Loucy (cell line): ENCODE measurements around the gene ENOX1.
A peak's percentile ranks its signal among the peaks of the same experiment; 100 is the strongest.

Experiments
- H2AFZ ChIP-seq: fragments of 200-600 bp; sonication (generic); 2 replicates; pipeline ENCODE4 v1.6.0; 2016; ENCODE audit warnings: antibody characterized with exemption, mild to moderate bottlenecking, low read length, moderate library complexity
- H3F3A ChIP-seq: fragments of 200-600 bp; 2 replicates; pipeline ENCODE4 v1.6.0; 2016; ENCODE audit warnings: antibody characterized with exemption, low read depth, mild to moderate bottlenecking
- H3K27me3 ChIP-seq: fragments of 200-600 bp; sonication (generic); 2 replicates; pipeline ENCODE4 v1.6.1; 2014; ENCODE audit warnings: low read length, mild to moderate bottlenecking; ENCODE audit not compliant: insufficient read depth, poor library complexity, severe bottlenecking
- H3K36me3 ChIP-seq: fragments of 200-600 bp; sonication (generic); 2 replicates; pipeline ENCODE4 v1.6.1; 2016; ENCODE audit warnings: low read length; ENCODE audit not compliant: insufficient read depth
- H3K4me1 ChIP-seq: fragments of 200-600 bp; sonication (generic); 2 replicates; pipeline ENCODE4 v1.5.1; 2014; ENCODE audit warnings: low read length, mild to moderate bottlenecking; ENCODE audit not compliant: insufficient read depth, poor library complexity, severe bottlenecking
- H3K4me2 ChIP-seq: fragments of 200-600 bp; sonication (generic); 2 replicates; pipeline ENCODE4 v1.6.0; 2014; ENCODE audit warnings: antibody characterized with exemption, low read length, low read depth, mild to moderate bottlenecking; ENCODE audit not compliant: poor library complexity, severe bottlenecking
- H3K4me3 ChIP-seq: fragments of 200-600 bp; sonication (generic); 2 replicates; pipeline ENCODE4 v1.5.1; 2014; ENCODE audit warnings: low read length, mild to moderate bottlenecking, mixed read lengths; ENCODE audit not compliant: poor library complexity, severe bottlenecking
- H3K79me2 ChIP-seq: fragments of 200-600 bp; sonication (generic); 2 replicates; pipeline ENCODE4 v1.6.1; 2014; ENCODE audit warnings: low read length; ENCODE audit not compliant: insufficient read depth
- H3K9ac ChIP-seq: fragments of 200-600 bp; sonication (generic); 2 replicates; pipeline ENCODE4 v1.6.0; 2014; ENCODE audit warnings: mild to moderate bottlenecking, low read depth, low read length, moderate library complexity; ENCODE audit not compliant: poor library complexity, severe bottlenecking
- H3K9me2 ChIP-seq: fragments of 200-600 bp; sonication (generic); replicated peaks from 2 replicates; pipeline ENCODE4 v1.6.1; 2016; ENCODE audit warnings: low read depth, low read length, mixed read lengths
- H3K9me3 ChIP-seq: fragments of 200-600 bp; sonication (generic); 2 replicates; pipeline ENCODE4 v1.6.1; 2014; ENCODE audit warnings: mild to moderate bottlenecking, antibody characterized with exemption, low read length, low read depth; ENCODE audit not compliant: insufficient read depth
- H4K20me1 ChIP-seq: fragments of 200-600 bp; sonication (generic); 2 replicates; pipeline ENCODE4 v1.6.0; 2014; ENCODE audit warnings: antibody characterized with exemption, low read length, mild to moderate bottlenecking; ENCODE audit not compliant: insufficient read depth, poor library complexity, severe bottlenecking
- CTCF ChIP-seq: fragments of 200-600 bp; sonication (generic); conservative IDR thresholded peaks from 2 replicates; pipeline ENCODE4 v1.5.1; 2014; ENCODE audit warnings: mild to moderate bottlenecking, antibody characterized with exemption, low read length
- EZH2phosphoT487 ChIP-seq: fragments of 200-600 bp; IDR thresholded peaks from 2 replicates; pipeline ENCODE4 v1.6.1; 2018; ENCODE audit warnings: antibody characterized with exemption, mild to moderate bottlenecking, moderate library complexity, borderline replicate concordance

ENOX1 gene

GRCh38 chr13:43305416-43305815, 481.4 kb downstream of the ENOX1 start:
- H3K27me3 ChIP-seq, result no peaks in the 10 kb centered on the region
- H3K4me2 ChIP-seq, result no peak overlapping the region
- H3K79me2 ChIP-seq, result no peaks in the 10 kb centered on the region
- no peaks in the 10 kb centered on the region for H3K9me2 ChIP-seq
- no peaks in the 10 kb centered on the region for H4K20me1 ChIP-seq
- no peak overlapping the region for H3K9ac ChIP-seq
- no peaks in the 10 kb centered on the region for H3K36me3 ChIP-seq
- no peak overlapping the region for H3K4me3 ChIP-seq
- no peaks in the 10 kb centered on the region for H3K9me3 ChIP-seq
- H3F3A ChIP-seq, result no peaks in the 10 kb centered on the region
- TF ChIP-seq CTCF, result no peak
- no peak for TF ChIP-seq EZH2phosphoT487
- H2AFZ ChIP-seq, result no peak overlapping the region
- H3K4me1 ChIP-seq, result peaks cover 22% of the 10 kb centered on the region

GRCh38 chr13:43304945-43305344, 481.8 kb downstream of the ENOX1 start:
- H3F3A ChIP-seq, result no peaks in the 10 kb centered on the region
- H3K4me2 ChIP-seq, result no peak overlapping the region
- peaks cover 22% of the 10 kb centered on the region for H3K4me1 ChIP-seq
- H3K27me3 ChIP-seq, result no peaks in the 10 kb centered on the region
- no peaks in the 10 kb centered on the region for H4K20me1 ChIP-seq
- H3K9ac ChIP-seq, result no peak overlapping the region
- H3K9me2 ChIP-seq, result no peaks in the 10 kb centered on the region
- H2AFZ ChIP-seq, result no peak overlapping the region
- no peaks in the 10 kb centered on the region for H3K36me3 ChIP-seq
- TF ChIP-seq CTCF (peak; percentile 34), EZH2phosphoT487 (no peak)
- no peaks in the 10 kb centered on the region for H3K9me3 ChIP-seq
- H3K79me2 ChIP-seq, result no peaks in the 10 kb centered on the region
- H3K4me3 ChIP-seq, result no peak overlapping the region

GRCh38 chr13:43304449-43304848, 482.3 kb downstream of the ENOX1 start:
- H3K27me3 ChIP-seq, result no peaks in the 10 kb centered on the region
- no peak overlapping the region for H3K9ac ChIP-seq
- H3K4me2 ChIP-seq, result no peak overlapping the region
- no peak overlapping the region for H2AFZ ChIP-seq
- no peaks in the 10 kb centered on the region for H3K79me2 ChIP-seq
- no peaks in the 10 kb centered on the region for H4K20me1 ChIP-seq
- H3F3A ChIP-seq, result no peaks in the 10 kb centered on the region
- no peak for TF ChIP-seq CTCF
- TF ChIP-seq EZH2phosphoT487, result no peak
- H3K36me3 ChIP-seq, result no peaks in the 10 kb centered on the region
- no peak overlapping the region for H3K4me3 ChIP-seq
- H3K9me2 ChIP-seq, result no peaks in the 10 kb centered on the region
- H3K9me3 ChIP-seq, result no peaks in the 10 kb centered on the region
- peaks cover 26% of the 10 kb centered on the region for H3K4me1 ChIP-seq
